Measurements from ENCODE around the gene COTL1.

Gene COTL1

GRCh38 chr16:84606081-84606875 lies 11.6 kb downstream of the COTL1 start:
- no peak for ATAC-seq
- TF ChIP-seq CREB5 (CRISPR knock-in tag; IDR thresholded peaks at IDR 0.05; ENCODE audit: low read depth), result no peak
- no peak for TF ChIP-seq PPARA (CRISPR knock-in tag; IDR thresholded peaks at IDR 0.05; ENCODE audit: borderline replicate concordance)
- TF ChIP-seq OSR1 (CRISPR knock-in tag; IDR thresholded peaks at IDR 0.05), result no peak
- no peak for TF ChIP-seq ZC3H10 (CRISPR knock-in tag; IDR thresholded peaks at IDR 0.05)
- TF ChIP-seq ZNF8 (CRISPR knock-in tag; IDR thresholded peaks at IDR 0.05), result no peak
- TF ChIP-seq TSHZ2 (CRISPR knock-in tag; IDR thresholded peaks at IDR 0.05), result no peak
- no peak for TF ChIP-seq CSDC2 (CRISPR knock-in tag; IDR thresholded peaks at IDR 0.05)
- no peak for TF ChIP-seq ARNTL (CRISPR knock-in tag; IDR thresholded peaks at IDR 0.05; ENCODE audit: borderline replicate concordance, low read depth)
- TF ChIP-seq PATZ1 (CRISPR knock-in tag; IDR thresholded peaks at IDR 0.05; ENCODE audit: borderline replicate concordance), result no peak
- no peak for TF ChIP-seq TCF4 (CRISPR knock-in tag; IDR thresholded peaks at IDR 0.05; ENCODE audit: borderline replicate concordance)
- TF ChIP-seq GLIS3 (CRISPR knock-in tag; IDR thresholded peaks at IDR 0.05), result no peak
- TF ChIP-seq ISL1 (CRISPR knock-in tag; IDR thresholded peaks at IDR 0.05), result no peak
- TF ChIP-seq TOX (CRISPR knock-in tag; IDR thresholded peaks at IDR 0.05; ENCODE audit: borderline replicate concordance), result no peak
- TF ChIP-seq RARB (CRISPR knock-in tag; IDR thresholded peaks at IDR 0.05), result no peak
- no peak for TF ChIP-seq POU6F1 (CRISPR knock-in tag; IDR thresholded peaks at IDR 0.05; ENCODE audit: borderline replicate concordance, low read depth)

- no peak for ATAC-seq
- TF ChIP-seq ARNTL (CRISPR knock-in tag; IDR thresholded peaks at IDR 0.05; ENCODE audit: borderline replicate concordance, low read depth), result no peak
- TF ChIP-seq ZNF70 (CRISPR knock-in tag; IDR thresholded peaks at IDR 0.05), result no peak
- no peak for TF ChIP-seq POU6F1 (CRISPR knock-in tag; IDR thresholded peaks at IDR 0.05; ENCODE audit: borderline replicate concordance, low read depth)
- TF ChIP-seq ZC3H10 (CRISPR knock-in tag; IDR thresholded peaks at IDR 0.05), result no peak
- no peak for TF ChIP-seq BACH2 (CRISPR knock-in tag; IDR thresholded peaks at IDR 0.05; ENCODE audit: borderline replicate concordance)
- TF ChIP-seq OSR1 (CRISPR knock-in tag; IDR thresholded peaks at IDR 0.05), result no peak
- TF ChIP-seq RARB (CRISPR knock-in tag; IDR thresholded peaks at IDR 0.05), result no peak
- TF ChIP-seq ISL1 (CRISPR knock-in tag; IDR thresholded peaks at IDR 0.05), result no peak
- TF ChIP-seq TOX (CRISPR knock-in tag; IDR thresholded peaks at IDR 0.05; ENCODE audit: borderline replicate concordance), result no peak
- no peak for TF ChIP-seq SNAI2 (CRISPR knock-in tag; IDR thresholded peaks at IDR 0.05)
- TF ChIP-seq ZFP30 (CRISPR knock-in tag; IDR thresholded peaks at IDR 0.05), result no peak
- no peak for TF ChIP-seq TSHZ2 (CRISPR knock-in tag; IDR thresholded peaks at IDR 0.05)
- no peak for TF ChIP-seq CSDC2 (CRISPR knock-in tag; IDR thresholded peaks at IDR 0.05)
- no peak for TF ChIP-seq CREB5 (CRISPR knock-in tag; IDR thresholded peaks at IDR 0.05; ENCODE audit: low read depth)
- TF ChIP-seq ZFP3 (CRISPR knock-in tag; IDR thresholded peaks at IDR 0.05), result no peak
- TF ChIP-seq PPARA (CRISPR knock-in tag; IDR thresholded peaks at IDR 0.05; ENCODE audit: borderline replicate concordance), result no peak
Observed at GRCh38 chr16:84605339-84605848, 12.5 kb downstream of the COTL1 start.

All from SK-N-SH treated with all-trans-retinoic acid at 6 μM for 48 hours (cell line).